GM21381 (cell line): ENCODE measurements around the gene IGLON5.
A peak's percentile ranks its signal among the peaks of the same experiment; 100 is the strongest.

Experiments
- ATAC-seq: cut with Tn5 transposase; IDR thresholded peaks from one replicate; pipeline ENCODE4 v1.9.1; 2021; ENCODE audit warnings: mild to moderate bottlenecking, moderate library complexity; ENCODE audit not compliant: unreplicated experiment

The IGLON5 gene

DNA sequence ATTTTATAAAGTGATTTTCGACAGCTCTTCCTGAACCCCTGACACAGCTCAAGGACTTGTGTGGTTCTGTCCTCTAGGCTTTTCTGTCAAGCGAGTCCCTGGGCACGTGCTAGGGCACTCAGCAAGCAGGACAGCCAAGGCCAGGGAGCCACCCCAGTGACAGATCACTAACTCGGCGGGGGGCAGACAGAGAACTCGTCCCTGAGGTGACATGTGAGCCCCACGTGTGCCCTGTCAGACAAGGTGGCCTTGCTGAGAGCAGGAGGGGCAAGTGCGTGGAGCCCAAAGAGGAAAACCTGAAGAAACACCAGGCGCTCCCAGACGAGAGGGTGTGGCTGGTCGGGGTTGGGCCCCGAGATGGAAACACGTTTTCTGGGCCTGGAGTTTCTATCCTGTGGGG lies 49.8 kb downstream of the IGLON5 start:
- no peak for ATAC-seq

- no peak for ATAC-seq
Observed at GRCh38 chr19:51364200-51365106, 53.0 kb downstream of the IGLON5 start.

GRCh38 chr19:51365211-51365964 lies 53.9 kb downstream of the IGLON5 start:
- no peak for ATAC-seq

GRCh38 chr19:51365965-51366388 lies 54.5 kb downstream of the IGLON5 start, which contains the start of gene ETFB:
ETFB (minus strand) TSS chr19:51366388; CDS start chr19:51366326, 62 bp downstream.
- no peak for ATAC-seq

DNA sequence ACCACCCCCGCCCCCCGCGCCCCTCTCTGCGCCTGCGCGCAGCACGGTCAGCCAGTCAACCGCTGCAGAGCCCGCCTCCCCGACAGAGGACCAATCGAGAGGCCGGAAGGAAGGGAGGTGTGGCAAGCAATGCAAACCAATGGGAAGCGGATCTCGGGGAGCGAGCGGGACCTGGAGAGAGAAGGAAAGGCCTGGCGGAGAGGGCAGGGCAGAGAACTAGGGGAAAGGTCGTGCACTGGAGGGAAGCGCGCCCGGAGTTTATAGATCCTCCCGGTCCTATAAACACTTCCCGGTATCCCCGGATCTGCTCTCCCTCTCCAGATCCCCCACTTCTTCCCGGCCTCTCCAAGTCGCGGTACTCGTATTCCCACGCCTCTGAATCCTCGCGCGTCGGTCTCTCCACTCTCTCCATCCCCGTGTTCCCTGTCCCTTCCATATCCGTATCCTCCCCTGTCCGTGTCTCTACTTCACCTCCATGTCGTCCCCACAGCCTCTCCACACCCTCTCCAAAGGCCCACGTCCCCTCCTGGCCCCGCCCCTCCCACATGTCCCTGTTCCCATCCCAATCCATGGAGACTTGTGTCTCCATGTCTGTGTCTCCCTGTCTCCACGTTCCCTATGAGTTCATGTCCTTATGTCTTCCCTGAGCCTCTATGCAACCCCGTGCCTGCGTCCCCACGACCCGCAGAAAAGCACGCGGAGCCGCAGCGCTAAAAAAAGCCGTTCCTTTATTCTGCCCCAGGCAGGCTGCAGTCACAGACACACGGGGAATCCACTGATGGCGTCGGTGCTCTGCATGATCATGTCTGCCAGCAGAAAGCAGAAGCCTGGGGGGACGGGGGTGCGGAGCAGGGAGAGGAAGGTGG lies 55.2 kb downstream of the IGLON5 start:
- peak; percentile 48 for ATAC-seq

DNA sequence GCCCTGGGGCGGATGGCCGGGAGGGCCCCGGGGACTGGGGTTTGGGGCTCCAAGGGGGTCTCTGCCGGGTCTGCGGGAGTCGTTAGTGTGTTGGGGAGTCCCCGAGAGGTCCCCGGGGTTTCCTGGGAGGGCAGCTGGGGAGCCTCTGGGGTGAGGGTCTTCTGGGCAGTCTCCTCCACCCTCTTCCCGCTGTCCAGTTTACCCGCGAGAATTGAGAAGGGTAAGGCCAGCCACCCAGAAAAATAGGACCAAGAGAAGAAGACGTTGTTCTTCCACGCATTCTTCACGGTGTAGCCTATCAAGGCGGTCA lies 55.8 kb downstream of the IGLON5 start:
- no peak for ATAC-seq

DNA sequence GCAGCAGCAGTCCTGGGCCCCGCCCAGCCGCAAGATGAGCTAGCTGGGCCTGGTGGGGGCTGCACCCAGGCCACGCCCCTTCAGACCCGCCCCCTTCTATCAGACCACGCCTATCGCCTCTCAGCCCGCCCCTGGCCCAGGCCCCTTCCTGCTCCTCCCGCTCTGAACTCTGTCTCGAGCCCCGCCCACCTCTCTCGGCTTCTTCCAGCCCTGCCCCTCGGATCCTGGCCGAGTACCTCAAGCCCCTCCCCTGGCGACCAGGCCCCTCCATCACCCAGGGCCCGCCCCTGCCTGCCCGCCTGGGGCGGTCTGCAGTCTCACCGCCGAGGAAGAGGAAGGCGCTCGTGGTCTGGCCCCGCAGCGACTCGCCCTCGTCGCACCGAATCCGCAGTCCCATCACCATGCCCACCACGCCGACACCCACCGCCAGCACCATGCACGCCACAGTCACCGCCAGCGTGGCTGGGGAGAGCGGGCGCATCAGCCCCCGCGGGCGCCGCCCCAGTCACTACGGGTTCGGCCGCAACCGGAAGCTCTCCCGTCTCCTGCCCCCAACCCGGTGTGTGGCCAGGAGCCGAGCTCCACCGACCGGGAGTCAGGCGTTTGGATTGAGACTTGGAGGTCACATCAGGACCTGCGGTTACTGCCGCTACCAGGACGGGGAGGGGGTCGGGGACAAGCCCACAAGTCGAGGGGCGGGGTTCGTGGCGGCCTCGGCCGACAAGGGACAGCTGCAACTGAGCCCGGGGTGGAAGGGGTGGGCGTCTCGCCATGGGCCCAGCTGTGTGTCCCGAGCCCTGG lies 56.3 kb downstream of the IGLON5 start:
- ATAC-seq = peak; percentile 77

- no peak for ATAC-seq
Observed at GRCh38 chr19:51368366-51369282, 57.2 kb downstream of the IGLON5 start, which contains the start of gene CLDND2. CLDND2 (minus strand) TSS chr19:51369003; CDS start chr19:51368577, 426 bp downstream.

- no peak for ATAC-seq
Observed at GRCh38 chr19:51370230-51370629, 58.8 kb downstream of the IGLON5 start.

DNA sequence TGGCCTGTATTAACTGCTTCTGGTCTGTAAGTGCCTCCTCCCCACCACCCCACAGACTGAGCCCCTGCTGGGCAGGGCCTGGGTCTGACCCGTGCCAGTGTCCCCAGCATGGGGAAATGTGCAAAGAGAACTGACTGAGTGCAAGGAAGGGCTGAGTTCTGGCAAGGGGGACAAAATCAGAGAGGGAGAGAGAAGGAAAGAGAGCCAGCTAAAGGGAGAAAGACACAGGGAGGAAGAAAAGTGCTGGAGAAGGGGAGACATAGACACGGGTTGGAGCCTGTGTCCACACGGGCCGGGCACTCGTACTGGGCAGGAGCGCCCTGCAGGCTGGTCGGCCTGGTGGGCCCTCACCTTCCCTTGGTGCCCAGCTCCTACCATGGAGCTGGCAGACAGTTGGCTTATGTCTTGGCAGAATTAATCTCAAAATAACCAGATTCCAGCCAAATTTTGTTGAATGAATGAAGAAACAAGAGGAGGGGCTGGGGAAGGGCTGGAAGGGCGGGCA lies 59.8 kb downstream of the IGLON5 start:
- no peak for ATAC-seq

- no peak for ATAC-seq
Observed at GRCh38 chr19:51372021-51372648, 60.7 kb downstream of the IGLON5 start.

- ATAC-seq = no peak
Observed at GRCh38 chr19:51372649-51373504, 61.4 kb downstream of the IGLON5 start, which contains the start of gene NKG7. NKG7 (minus strand) TSS chr19:51372654; CDS start chr19:51372535, 119 bp downstream.

- no peak for ATAC-seq
Observed at GRCh38 chr19:51375504-51376221, 64.2 kb downstream of the IGLON5 start.

DNA sequence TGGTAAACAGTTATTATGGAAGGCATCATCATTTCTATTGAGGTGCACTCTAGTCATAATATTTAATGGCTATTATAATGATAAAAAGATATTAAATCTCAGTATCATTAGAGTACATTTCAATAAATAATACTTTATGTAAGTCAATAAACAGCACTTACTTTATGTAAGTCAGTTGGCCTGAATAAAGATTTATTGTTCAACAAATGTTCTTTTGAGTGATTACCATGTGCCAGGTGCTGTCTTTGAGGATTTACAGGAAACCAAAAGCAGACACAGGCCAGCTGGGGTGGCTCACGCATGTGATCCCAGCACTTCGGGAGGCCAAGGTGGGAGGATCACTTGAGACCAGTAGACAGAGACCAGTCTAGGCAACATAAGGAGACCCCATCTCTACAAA lies 66.0 kb downstream of the IGLON5 start:
- ATAC-seq = no peak

- ATAC-seq = no peak
Observed at GRCh38 chr19:51380379-51380778, 68.9 kb downstream of the IGLON5 start.
